GM18909 (cell line): Measurements from ENCODE around the gene GOPC.
A peak's percentile ranks its signal among the peaks of the same experiment; 100 is the strongest.

Experiments
- ATAC-seq: cut with Tn5 transposase; IDR thresholded peaks from one replicate; pipeline ENCODE4 v1.9.1; 2021; ENCODE audit warnings: mild to moderate bottlenecking; ENCODE audit not compliant: unreplicated experiment, poor library complexity

The GOPC gene

GRCh38 chr6:117600008-117600743, 2.1 kb downstream of the GOPC start:
- no peak for ATAC-seq

GRCh38 chr6:117597755-117598154, 4.6 kb downstream of the GOPC start:
- no peak for ATAC-seq

- no peak for ATAC-seq
Measured at GRCh38 chr6:117595099-117595923, 7.0 kb downstream of the GOPC start.

- no peak for ATAC-seq
Measured at GRCh38 chr6:117592983-117593759, 9.1 kb downstream of the GOPC start.

DNA sequence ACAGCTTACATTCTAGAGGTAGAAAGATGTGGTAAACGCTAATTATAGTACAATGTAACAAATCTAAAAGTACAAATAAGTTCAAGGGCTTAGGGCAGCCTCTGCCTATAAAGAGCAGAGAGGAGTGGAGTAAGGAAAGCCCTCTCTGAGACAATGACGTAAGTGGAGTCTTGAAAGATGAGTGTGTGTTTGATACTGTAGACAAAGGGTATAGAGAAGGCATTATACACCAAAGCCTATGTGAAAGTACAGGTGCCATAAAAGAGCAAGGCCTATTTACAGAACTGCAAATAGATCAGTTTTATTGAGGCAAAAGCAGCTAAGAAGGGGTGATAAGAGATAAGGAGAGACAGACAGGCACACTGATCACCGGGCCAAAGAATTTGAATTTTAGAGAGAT, 10.9 kb downstream of the GOPC start:
- ATAC-seq: no peak

DNA sequence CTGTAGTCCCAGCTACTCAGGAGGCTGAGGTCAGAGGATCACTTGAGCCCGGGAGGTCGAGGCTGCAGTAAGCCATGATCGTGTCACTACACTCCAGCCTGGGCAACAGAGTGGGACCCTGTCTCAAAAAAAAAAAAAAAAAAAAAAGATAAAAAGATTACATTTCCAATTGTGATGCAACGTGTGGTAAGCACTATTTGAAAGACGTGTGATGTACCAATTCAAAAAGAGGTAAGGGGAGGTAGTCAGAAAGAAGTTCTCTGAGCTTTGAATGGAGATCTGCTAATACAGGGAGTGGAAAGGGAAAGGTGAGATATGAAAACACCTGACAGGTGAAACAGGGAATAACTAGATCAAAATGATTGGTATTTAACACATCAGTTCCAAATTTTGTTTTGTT, 11.9 kb downstream of the GOPC start:
- ATAC-seq: no peak

GRCh38 chr6:117585647-117586046, 16.7 kb downstream of the GOPC start:
- no peak for ATAC-seq

DNA sequence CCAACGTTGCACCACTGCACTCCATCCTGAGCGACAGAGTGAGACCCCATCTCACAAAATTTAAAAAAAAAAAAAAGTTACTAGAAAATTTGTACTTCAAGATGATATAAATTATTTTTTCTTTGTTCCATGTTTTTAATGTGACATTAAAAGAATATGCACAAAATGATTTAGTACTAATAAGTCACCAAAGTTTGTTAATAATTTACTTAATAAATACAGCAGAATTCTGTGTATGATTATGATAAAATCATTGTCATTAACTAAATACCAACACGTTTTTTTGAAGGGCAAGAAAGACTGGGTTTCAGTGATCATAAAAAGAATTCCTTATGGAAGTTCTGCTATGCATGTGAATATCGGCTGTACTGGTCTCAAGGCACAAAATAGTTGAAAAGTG, 28.1 kb downstream of the GOPC start:
- no peak for ATAC-seq

GRCh38 chr6:117573006-117573680, 29.2 kb downstream of the GOPC start:
- ATAC-seq: no peak

DNA sequence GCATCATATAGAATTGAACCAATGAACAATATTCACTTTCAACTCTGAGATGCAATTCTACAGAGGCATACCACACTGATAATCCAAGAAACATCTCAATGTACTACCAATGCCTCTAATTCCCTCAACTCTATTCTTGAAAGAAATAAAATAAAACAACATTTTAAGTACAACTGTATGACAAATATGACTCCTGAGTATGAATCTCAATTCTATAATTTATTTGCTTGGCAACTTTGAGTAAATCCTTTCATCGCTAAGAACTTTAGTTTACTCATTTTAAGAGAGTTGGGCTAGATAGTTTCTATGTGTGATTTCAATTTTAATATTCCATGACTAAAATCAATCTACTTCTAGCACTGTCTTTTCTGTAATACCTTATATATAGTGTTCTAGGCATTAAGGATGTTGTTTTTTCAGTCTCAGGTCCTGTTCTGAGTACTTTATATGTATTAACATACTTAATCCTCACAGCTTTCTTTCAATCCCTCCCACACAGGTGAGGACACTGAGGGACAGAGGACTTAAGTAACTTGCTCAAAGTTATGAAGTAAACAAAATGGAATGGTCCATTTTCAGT, 33.4 kb downstream of the GOPC start:
- ATAC-seq: no peak

- no peak for ATAC-seq
Measured at GRCh38 chr6:117568247-117568646, 34.1 kb downstream of the GOPC start.

GRCh38 chr6:117564681-117565080, 37.6 kb downstream of the GOPC start:
- ATAC-seq: no peak

DNA sequence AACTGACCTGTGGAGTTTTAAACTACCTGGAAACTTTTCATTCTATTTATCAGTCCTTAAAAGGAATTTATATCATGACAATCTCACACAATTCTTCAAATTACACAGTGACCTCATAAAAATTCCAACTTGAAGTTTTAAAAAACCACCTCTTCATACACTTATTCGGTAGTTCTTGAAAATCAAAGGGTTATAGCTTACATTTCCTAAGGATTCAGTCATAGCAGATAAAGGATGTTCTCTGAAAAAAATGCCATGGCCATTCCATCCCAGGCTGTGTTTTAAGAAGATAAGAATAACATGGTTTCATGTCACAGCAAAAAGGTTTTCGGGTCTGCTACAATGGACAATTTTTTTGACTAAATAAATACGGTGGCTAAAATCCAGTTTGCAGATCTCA, 41.2 kb downstream of the GOPC start:
- no peak for ATAC-seq

DNA sequence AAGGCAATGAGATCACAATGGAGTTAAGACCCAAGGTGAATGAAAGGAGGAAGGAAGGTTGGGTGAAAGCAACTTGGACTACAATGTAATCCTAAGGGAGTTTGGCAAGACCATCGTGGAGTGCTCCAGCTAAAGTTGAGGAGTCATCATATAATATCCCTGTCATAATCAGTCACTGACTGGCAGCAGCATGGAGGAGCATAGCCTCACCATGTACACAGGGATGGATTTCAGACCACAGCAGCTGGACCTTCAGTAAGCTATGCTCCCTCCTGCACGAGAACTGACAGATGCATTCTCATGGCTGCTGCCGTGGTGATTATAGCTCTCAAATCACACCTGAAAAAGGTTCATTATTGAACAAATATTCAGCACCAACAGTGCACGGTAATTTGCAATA, 43.0 kb downstream of the GOPC start:
- no peak for ATAC-seq

DNA sequence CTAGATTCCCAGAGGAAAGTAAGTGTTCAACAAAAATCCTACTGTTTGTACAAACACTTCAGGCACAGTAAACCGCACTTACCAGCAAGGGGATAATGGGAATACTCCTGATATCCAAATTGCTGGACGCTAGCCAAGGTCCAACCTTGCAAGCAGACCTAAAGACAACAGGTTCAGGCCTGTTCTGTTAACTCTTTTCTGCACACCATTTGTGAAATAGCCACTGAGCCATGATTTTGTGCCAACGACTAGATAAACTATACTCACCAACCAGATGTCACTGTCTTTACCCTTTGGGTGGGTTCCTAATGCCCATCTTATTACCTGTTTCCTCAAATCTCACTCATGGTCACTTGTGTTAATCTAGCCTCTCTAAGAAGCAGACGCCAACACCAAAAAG, 43.5 kb downstream of the GOPC start:
- no peak for ATAC-seq

GRCh38 chr6:117557951-117558350, 44.4 kb downstream of the GOPC start:
- no peak for ATAC-seq

DNA sequence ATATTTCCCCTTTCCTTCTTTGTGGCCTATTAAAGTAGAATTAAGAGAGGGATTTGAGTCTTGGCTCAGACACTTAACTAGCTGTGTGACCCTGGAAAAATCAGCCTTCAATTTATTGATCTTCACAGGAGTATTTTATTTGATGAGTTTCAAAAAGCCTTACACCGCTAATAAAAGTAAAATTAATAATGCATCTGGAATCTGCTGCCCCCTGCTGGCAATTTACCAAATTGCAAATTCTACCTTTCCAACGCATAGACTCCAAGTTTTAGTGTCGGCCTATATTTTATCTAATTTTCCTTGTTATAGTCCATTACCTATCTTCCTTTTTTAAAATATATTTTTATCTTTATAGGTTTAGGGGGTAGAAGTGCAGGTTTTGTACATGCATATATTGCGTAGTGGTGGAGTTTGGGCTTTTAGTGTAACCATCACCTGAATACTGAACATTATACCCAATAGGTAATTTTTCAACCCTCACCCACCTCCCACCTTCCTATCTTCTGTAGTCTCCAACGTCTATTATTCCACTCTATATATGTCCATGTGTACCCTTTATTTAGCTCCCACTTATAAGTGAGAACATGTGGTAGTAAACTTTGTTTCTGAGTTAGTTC, 46.3 kb downstream of the GOPC start:
- ATAC-seq: peak; percentile 54

DNA sequence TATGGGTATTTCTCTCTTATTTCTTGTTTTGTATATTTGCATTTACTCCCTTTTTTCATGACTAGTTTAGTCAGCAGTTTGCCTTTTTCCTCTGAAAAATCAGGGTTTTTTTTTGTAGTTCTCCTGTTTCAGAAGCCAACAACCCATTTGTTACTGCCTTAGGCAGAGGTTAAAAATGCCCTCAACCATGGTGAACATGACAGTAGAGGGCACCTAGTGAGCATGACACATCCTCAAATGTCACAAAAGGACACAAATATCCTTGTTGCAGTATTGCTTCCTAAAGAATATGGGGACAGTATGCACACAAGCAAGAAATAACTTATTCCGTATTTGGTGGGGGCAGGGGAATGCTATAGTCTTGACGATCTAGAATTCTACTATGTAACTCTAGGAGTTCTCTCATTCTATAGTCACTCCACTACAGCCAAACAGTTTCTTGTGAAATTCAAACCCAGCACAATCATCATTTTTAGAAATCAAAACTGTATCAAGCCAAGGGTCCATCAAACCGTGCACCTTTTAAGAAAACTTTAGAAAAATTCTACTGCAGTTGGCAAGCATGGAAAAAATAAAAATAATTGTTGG, 47.0 kb downstream of the GOPC start:
- ATAC-seq: no peak

DNA sequence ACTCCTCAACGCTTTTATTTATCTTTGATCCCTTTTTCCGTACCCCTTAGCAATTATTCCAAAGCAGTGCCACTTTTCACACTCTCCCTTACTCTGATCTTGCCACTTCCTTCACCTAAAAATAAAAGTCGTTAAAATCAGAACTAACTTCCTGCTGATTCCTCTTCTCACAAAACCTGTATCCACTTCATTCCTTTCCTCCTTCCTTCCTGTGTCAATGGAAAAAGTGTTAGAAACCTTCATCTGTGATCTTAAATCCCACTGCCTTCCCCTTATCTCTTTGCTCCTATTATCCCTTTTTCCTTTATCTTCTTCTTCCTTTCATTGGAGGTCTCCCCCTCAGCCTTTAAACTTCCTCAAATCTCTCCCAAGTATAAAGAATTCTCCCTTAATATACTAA, 49.2 kb downstream of the GOPC start:
- no peak for ATAC-seq
